Measurements from ENCODE around the gene KANK4. TPM values are rescaled to one million over a fixed set of nuclear protein-coding genes. Genes with fewer than 3 reads are reported as not detected.
A peak's percentile ranks its signal among the peaks of the same experiment; 100 is the strongest.

The KANK4 gene
- total RNA-seq, 1 experiment from 2014 or later: 21.5 TPM

GRCh38 chr1:62232871-62233278 is 86.4 kb downstream of the KANK4 start:
- ChIA-PET CTCF (no interaction called here), POLR2A (no interaction called here)
- BruUV-seq (replicated peaks): no TSS peak
- no peaks in the 10 kb centered on the region for H3K27me3 ChIP-seq (replicated peaks; ENCODE audit: control insufficient read depth, insufficient read depth, low read length)
- intact Hi-C loops (cut with micrococcal nuclease; ENCODE audit: unreplicated experiment): no loop called here
- H3K9me3 ChIP-seq: no peaks in the 10 kb centered on the region
- no peaks in the 10 kb centered on the region for H3K9me3 Mint-ChIP-seq (ENCODE audit: unreplicated experiment)
- H3K36me3 ChIP-seq (ENCODE audit: control insufficient read depth, insufficient read depth, low read length): no peaks in the 10 kb centered on the region
- H3K36me3 Mint-ChIP-seq (ENCODE audit: insufficient read depth, unreplicated experiment): peaks cover 37% of the 10 kb centered on the region
- H3K4me3 Mint-ChIP-seq (ENCODE audit: unreplicated experiment): peak overlapping the region; percentile 48
- TF ChIP-seq, protein P1, sequence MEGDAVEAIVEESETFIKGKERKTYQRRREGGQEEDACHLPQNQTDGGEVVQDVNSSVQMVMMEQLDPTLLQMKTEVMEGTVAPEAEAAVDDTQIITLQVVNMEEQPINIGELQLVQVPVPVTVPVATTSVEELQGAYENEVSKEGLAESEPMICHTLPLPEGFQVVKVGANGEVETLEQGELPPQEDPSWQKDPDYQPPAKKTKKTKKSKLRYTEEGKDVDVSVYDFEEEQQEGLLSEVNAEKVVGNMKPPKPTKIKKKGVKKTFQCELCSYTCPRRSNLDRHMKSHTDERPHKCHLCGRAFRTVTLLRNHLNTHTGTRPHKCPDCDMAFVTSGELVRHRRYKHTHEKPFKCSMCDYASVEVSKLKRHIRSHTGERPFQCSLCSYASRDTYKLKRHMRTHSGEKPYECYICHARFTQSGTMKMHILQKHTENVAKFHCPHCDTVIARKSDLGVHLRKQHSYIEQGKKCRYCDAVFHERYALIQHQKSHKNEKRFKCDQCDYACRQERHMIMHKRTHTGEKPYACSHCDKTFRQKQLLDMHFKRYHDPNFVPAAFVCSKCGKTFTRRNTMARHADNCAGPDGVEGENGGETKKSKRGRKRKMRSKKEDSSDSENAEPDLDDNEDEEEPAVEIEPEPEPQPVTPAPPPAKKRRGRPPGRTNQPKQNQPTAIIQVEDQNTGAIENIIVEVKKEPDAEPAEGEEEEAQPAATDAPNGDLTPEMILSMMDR (IDR thresholded peaks at IDR 0.05; ENCODE audit: insufficient read depth in 1 of 2, low read depth in 1 of 2, low read length in 1 of 2, severe bottlenecking in 1 of 2, unreplicated experiment in 1 of 2): no peak
- H3K27ac Mint-ChIP-seq (ENCODE audit: unreplicated experiment): peak overlapping the region; percentile 87
- no peaks in the 10 kb centered on the region for H3K27me3 Mint-ChIP-seq (ENCODE audit: insufficient read depth, unreplicated experiment)
- peaks cover 41% of the 10 kb centered on the region for H3K4me1 ChIP-seq
- H3K4me1 Mint-ChIP-seq (ENCODE audit: low read depth, unreplicated experiment): peaks cover 52% of the 10 kb centered on the region
- no peak for DNase-seq
- H3K4me3 ChIP-seq (ENCODE audit: low read depth, low read length): no peak overlapping the region

DNA sequence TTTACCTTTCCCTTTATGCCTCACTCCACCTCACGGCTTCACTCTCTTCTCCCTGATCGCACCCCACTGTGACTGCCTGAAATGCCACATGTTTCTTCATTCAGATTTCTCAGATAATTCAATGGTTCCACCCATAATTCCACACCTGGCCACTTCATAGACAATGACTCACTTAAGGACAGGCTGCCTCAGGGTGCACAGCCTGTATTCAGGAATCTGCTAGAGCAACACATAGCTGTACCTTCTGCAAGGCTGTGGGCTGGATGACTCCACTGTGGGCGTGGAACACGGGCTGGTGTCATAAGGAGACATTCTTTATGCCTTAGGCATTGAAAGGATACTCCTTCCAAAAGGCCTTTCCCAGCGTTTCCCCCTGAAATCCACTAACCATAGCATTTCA is 88.5 kb downstream of the KANK4 start:
- H3K4me1 ChIP-seq: peaks cover 33% of the 10 kb centered on the region
- no peaks in the 10 kb centered on the region for H3K9me3 Mint-ChIP-seq (ENCODE audit: unreplicated experiment)
- H3K9me3 ChIP-seq: no peaks in the 10 kb centered on the region
- CTCF ChIA-PET: no interaction called here
- H3K36me3 ChIP-seq (ENCODE audit: control insufficient read depth, insufficient read depth, low read length): no peaks in the 10 kb centered on the region
- H3K27ac Mint-ChIP-seq (ENCODE audit: unreplicated experiment): peak overlapping the region; percentile 73
- intact Hi-C loops (cut with micrococcal nuclease; ENCODE audit: unreplicated experiment): no loop called here
- H3K4me3 Mint-ChIP-seq (ENCODE audit: unreplicated experiment): no peak overlapping the region
- no peaks in the 10 kb centered on the region for H3K27me3 ChIP-seq (replicated peaks; ENCODE audit: control insufficient read depth, insufficient read depth, low read length)
- TF ChIP-seq, protein P1 (IDR thresholded peaks at IDR 0.05; ENCODE audit: insufficient read depth in 1 of 2, low read depth in 1 of 2, low read length in 1 of 2, severe bottlenecking in 1 of 2, unreplicated experiment in 1 of 2): no peak
- no peaks in the 10 kb centered on the region for H3K27me3 Mint-ChIP-seq (ENCODE audit: insufficient read depth, unreplicated experiment)
- peaks cover 39% of the 10 kb centered on the region for H3K4me1 Mint-ChIP-seq (ENCODE audit: low read depth, unreplicated experiment)
- H3K36me3 Mint-ChIP-seq (ENCODE audit: insufficient read depth, unreplicated experiment): peaks cover 36% of the 10 kb centered on the region
- no TSS peak for BruUV-seq (replicated peaks)
- H3K4me3 ChIP-seq (ENCODE audit: low read depth, low read length): no peak overlapping the region
- POLR2A ChIA-PET: no interaction called here
- peak; percentile 48 to 74 for DNase-seq

GRCh38 chr1:62229932-62230331 is 89.3 kb downstream of the KANK4 start:
- Histone ChIP-seq H3K4me1 (peaks cover 33% of the 10 kb centered on the region), H3K9me3 (no peaks in the 10 kb centered on the region), H3K36me3 (ENCODE audit: control insufficient read depth, insufficient read depth, low read length) (no peaks in the 10 kb centered on the region), H3K27me3 (replicated peaks; ENCODE audit: control insufficient read depth, insufficient read depth, low read length) (no peaks in the 10 kb centered on the region), H3K4me3 (ENCODE audit: low read depth, low read length) (no peak overlapping the region)
- TF ChIP-seq, protein P1 (IDR thresholded peaks at IDR 0.05; ENCODE audit: insufficient read depth in 1 of 2, low read depth in 1 of 2, low read length in 1 of 2, severe bottlenecking in 1 of 2, unreplicated experiment in 1 of 2): no peak
- intact Hi-C loops (cut with micrococcal nuclease; ENCODE audit: unreplicated experiment): no loop called here
- DNase-seq: no peak
- no peaks in the 10 kb centered on the region for H3K9me3 Mint-ChIP-seq (ENCODE audit: unreplicated experiment)
- no peak overlapping the region for H3K4me3 Mint-ChIP-seq (ENCODE audit: unreplicated experiment)
- ChIA-PET CTCF (interaction anchor here (1.4 kb wide), 1 partner anchor 54 kb away, joined by 7 read pairs; no protein-coding TSS in a partner anchor), POLR2A (no interaction called here)
- H3K27me3 Mint-ChIP-seq (ENCODE audit: insufficient read depth, unreplicated experiment): no peaks in the 10 kb centered on the region
- H3K36me3 Mint-ChIP-seq (ENCODE audit: insufficient read depth, unreplicated experiment): peaks cover 34% of the 10 kb centered on the region
- no TSS peak for BruUV-seq (replicated peaks)
- peaks cover 33% of the 10 kb centered on the region for H3K4me1 Mint-ChIP-seq (ENCODE audit: low read depth, unreplicated experiment)
- peak overlapping the region; percentile 73 for H3K27ac Mint-ChIP-seq (ENCODE audit: unreplicated experiment)
